ENCODE data around the gene CAPN14. TPM values are rescaled to one million over a fixed set of nuclear protein-coding genes. Genes with fewer than 3 reads are reported as not detected.

Gene CAPN14
- total RNA-seq, 1 experiment from 2014 or later = not detected

DNA sequence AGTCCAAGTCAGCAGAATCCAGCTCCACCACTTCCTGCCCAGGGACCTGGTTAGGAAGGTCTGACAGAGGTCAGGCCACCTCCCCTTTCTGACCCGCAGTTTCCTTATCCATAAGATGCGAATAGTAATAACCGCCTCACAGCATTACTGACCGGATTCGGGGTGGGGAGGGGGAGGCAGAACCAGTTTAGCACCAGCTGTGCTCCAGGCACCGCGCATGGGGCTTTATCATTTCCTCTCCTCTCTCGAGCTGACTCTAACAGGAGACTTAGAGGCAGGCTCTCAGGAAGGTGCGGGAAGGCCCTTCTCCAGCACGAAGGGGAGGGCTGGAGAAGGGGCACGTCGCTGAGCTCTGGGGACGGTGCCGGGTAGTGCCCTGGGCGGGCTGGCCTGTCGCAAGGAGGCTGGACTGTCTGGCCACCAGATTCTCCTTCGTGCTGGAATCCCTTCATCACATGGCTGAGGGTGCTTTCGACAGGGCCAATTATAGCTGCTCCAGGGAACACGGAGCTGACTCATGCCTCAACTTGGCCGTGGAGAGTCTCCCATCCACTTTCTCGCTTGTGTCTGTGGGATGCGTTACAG is 22.4 kb upstream of the CAPN14 start:
- intact Hi-C loops (cut with micrococcal nuclease) = loop anchor here (10.0 kb wide), 2 partner anchors 175 to 285 kb away; partner anchors contain the start of gene XDH
- BruUV-seq (replicated peaks) = no TSS peak
- H3K4me2 ChIP-seq (ENCODE audit: low read length) = no peak overlapping the region
- H3F3A ChIP-seq (ENCODE audit: low read length, unreplicated experiment) = no peaks in the 10 kb centered on the region
- H3K9ac ChIP-seq (ENCODE audit: low read length) = no peak overlapping the region
- H3K36me3 ChIP-seq (ENCODE audit: low read depth, low read length) = no peaks in the 10 kb centered on the region
- DNase-seq (no peak), ATAC-seq (no peak)
- ChIA-PET CTCF (no interaction called here), POLR2A (ENCODE audit: unreplicated experiment) (no interaction called here)
- no peaks in the 10 kb centered on the region for H3K9me2 ChIP-seq (replicated peaks; ENCODE audit: low read length)
- H2AFZ ChIP-seq (ENCODE audit: low read length) = no peak overlapping the region
- H3K9me3 ChIP-seq (ENCODE audit: low read length) = no peaks in the 10 kb centered on the region
- no peaks in the 10 kb centered on the region for H3K4me1 ChIP-seq (ENCODE audit: insufficient read depth, low read length)
- H3K27ac ChIP-seq (ENCODE audit: low read length) = no peak overlapping the region
- H4K20me1 ChIP-seq (ENCODE audit: low read length) = no peaks in the 10 kb centered on the region
- no peaks in the 10 kb centered on the region for H3K27me3 ChIP-seq (ENCODE audit: low read length)
- TF ChIP-seq EZH2 (IDR thresholded peaks at IDR 0.05; ENCODE audit: low read length, unreplicated experiment) = no peak
- TF ChIP-seq, protein P1, sequence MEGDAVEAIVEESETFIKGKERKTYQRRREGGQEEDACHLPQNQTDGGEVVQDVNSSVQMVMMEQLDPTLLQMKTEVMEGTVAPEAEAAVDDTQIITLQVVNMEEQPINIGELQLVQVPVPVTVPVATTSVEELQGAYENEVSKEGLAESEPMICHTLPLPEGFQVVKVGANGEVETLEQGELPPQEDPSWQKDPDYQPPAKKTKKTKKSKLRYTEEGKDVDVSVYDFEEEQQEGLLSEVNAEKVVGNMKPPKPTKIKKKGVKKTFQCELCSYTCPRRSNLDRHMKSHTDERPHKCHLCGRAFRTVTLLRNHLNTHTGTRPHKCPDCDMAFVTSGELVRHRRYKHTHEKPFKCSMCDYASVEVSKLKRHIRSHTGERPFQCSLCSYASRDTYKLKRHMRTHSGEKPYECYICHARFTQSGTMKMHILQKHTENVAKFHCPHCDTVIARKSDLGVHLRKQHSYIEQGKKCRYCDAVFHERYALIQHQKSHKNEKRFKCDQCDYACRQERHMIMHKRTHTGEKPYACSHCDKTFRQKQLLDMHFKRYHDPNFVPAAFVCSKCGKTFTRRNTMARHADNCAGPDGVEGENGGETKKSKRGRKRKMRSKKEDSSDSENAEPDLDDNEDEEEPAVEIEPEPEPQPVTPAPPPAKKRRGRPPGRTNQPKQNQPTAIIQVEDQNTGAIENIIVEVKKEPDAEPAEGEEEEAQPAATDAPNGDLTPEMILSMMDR (conservative IDR thresholded peaks at IDR 0.05; ENCODE audit: low read depth, low read length) = no peak
- no peak overlapping the region for H3K4me3 ChIP-seq (ENCODE audit: low read length)
- H3K79me2 ChIP-seq (ENCODE audit: low read length) = no peaks in the 10 kb centered on the region

DNA sequence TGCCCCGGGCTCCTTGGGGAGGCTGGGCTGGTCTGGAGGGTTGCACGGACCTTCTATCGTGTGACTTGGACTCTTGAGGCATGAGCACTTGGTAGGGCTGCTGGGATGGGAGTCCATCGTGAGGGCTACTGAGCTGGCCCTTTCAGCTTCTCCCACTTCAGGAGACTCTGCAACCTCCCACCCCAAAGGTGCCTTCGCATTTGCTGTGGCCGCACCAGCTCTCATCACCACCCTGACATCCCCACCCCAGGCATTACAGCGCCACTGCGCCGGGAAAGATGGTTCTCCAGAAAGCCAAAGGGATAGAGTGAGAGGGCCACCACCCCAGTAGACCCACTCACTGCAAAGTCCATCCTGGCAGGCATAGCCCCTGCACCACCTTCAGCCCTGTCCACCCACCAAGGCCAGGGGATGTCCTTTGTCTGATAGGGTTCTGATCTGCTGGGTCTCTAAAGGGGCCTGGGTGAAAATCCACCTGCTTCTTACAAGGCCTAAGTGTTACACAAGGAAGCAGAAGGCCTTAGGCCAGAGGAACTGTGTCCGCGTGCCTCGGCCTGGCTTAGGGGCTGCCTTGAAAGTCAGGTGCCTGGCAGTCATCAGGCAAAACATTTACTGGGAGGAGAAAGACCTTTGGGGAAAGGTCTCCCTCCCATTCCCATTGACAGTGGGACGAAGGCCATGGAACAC is 21.7 kb upstream of the CAPN14 start:
- Histone ChIP-seq H3K4me3 (ENCODE audit: low read length) (no peak overlapping the region), H2AFZ (ENCODE audit: low read length) (no peak overlapping the region), H4K20me1 (ENCODE audit: low read length) (no peaks in the 10 kb centered on the region), H3K9me2 (replicated peaks; ENCODE audit: low read length) (no peaks in the 10 kb centered on the region), H3F3A (ENCODE audit: low read length, unreplicated experiment) (no peaks in the 10 kb centered on the region), H3K79me2 (ENCODE audit: low read length) (no peaks in the 10 kb centered on the region), H3K4me2 (ENCODE audit: low read length) (no peak overlapping the region), H3K36me3 (ENCODE audit: low read depth, low read length) (no peaks in the 10 kb centered on the region), H3K9me3 (ENCODE audit: low read length) (no peaks in the 10 kb centered on the region), H3K9ac (ENCODE audit: low read length) (no peak overlapping the region), H3K4me1 (ENCODE audit: insufficient read depth, low read length) (no peaks in the 10 kb centered on the region), H3K27me3 (ENCODE audit: low read length) (no peaks in the 10 kb centered on the region), H3K27ac (ENCODE audit: low read length) (no peak overlapping the region)
- CTCF ChIA-PET = no interaction called here
- intact Hi-C loops (cut with micrococcal nuclease) = loop anchor here (10.0 kb wide), 2 partner anchors 176 to 286 kb away; partner anchors contain the start of gene XDH
- no peak for TF ChIP-seq EZH2 (IDR thresholded peaks at IDR 0.05; ENCODE audit: low read length, unreplicated experiment)
- no peak for ATAC-seq
- no TSS peak for BruUV-seq (replicated peaks)
- POLR2A ChIA-PET (ENCODE audit: unreplicated experiment) = no interaction called here
- DNase-seq = no peak

DNA sequence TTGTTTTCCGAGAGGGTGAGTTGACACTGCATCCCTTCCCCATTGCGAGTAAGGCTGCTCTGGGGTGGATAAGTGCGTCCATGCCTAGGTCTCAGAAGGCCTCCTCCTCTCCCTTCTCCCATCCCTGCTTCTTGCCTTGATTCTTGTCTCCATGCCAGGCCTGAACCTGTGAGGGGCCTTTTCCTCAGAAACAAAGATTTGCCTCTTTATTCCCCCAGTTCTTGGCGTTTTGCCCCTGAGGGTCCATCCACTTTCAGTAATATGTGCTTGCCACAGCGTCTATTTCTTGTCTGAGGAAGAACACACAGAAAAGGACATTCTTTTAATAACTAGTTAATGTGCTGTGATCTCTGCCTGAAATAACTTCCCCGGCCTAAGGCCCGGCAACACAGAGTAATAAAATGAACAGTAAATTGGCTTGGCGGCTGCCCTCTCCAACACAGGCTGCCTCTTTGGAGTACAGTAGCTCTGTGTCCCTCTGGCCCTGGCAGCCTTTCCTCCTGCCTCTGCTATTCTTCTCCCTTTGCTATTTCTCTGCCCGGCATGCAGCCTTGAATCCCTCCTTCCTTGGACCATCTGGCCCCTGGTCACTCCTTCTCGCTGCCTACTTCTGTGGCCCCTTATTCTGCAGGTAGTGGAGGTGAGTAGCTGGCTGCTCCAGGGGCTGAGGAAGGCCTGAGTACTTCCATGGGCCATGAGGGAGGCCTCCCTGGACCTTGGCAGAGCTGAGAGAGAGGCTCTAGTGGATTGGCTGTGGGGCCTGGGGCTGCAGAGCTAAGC is 21.0 kb upstream of the CAPN14 start:
- H3K4me3 ChIP-seq (ENCODE audit: low read length) = no peak overlapping the region
- no peaks in the 10 kb centered on the region for H4K20me1 ChIP-seq (ENCODE audit: low read length)
- H3K4me2 ChIP-seq (ENCODE audit: low read length) = no peak overlapping the region
- no peaks in the 10 kb centered on the region for H3K9me2 ChIP-seq (replicated peaks; ENCODE audit: low read length)
- H3K9ac ChIP-seq (ENCODE audit: low read length) = no peak overlapping the region
- TF ChIP-seq, protein P1 (conservative IDR thresholded peaks at IDR 0.05; ENCODE audit: low read depth, low read length) = no peak
- TF ChIP-seq EZH2phosphoT487 (IDR thresholded peaks at IDR 0.05; ENCODE audit: borderline replicate concordance, low read length) (no peak), EZH2 (IDR thresholded peaks at IDR 0.05; ENCODE audit: low read length, unreplicated experiment) (no peak)
- H3K9me3 ChIP-seq (ENCODE audit: low read length) = no peaks in the 10 kb centered on the region
- DNase-seq (no peak), ATAC-seq (no peak)
- no peak overlapping the region for H2AFZ ChIP-seq (ENCODE audit: low read length)
- no peaks in the 10 kb centered on the region for H3K36me3 ChIP-seq (ENCODE audit: low read depth, low read length)
- H3K79me2 ChIP-seq (ENCODE audit: low read length) = no peaks in the 10 kb centered on the region
- no peaks in the 10 kb centered on the region for H3F3A ChIP-seq (ENCODE audit: low read length, unreplicated experiment)
- H3K27me3 ChIP-seq (ENCODE audit: low read length) = no peaks in the 10 kb centered on the region
- ChIA-PET POLR2A (ENCODE audit: unreplicated experiment) (no interaction called here), CTCF (no interaction called here)
- no peak overlapping the region for H3K27ac ChIP-seq (ENCODE audit: low read length)
- peaks cover 3% of the 10 kb centered on the region; the same call in 1 of the 2 replicates for H3K4me1 ChIP-seq (ENCODE audit: insufficient read depth, low read length)
- intact Hi-C loops (cut with micrococcal nuclease) = loop anchor here (10.0 kb wide), 2 partner anchors 176 to 286 kb away; partner anchors contain the start of gene XDH
- BruUV-seq (replicated peaks) = no TSS peak

All from PC-3 (cell line).